GM12875 (cell line): Measurements from ENCODE around the gene HERC4.

Experiments
- H3K4me3 ChIP-seq: one replicate; pipeline ENCODE4 v1.5.1; 2011; ENCODE audit warnings: low read depth, low read length, control low read depth
- CTCF ChIP-seq: IDR thresholded peaks from 2 replicates; pipeline ENCODE4 v1.5.1; 2011; ENCODE audit warnings: low read depth, mild to moderate bottlenecking, control low read depth, inconsistent platforms, low read length, moderate library complexity, borderline replicate concordance; ENCODE audit not compliant: insufficient read depth

Gene HERC4

GRCh38 chr10:68074031-68074774 is 880 bp downstream of the HERC4 start:
- peak overlapping the region; percentile 85 for H3K4me3 ChIP-seq
- no peak for TF ChIP-seq CTCF

GRCh38 chr10:68073631-68074030 is 1.5 kb downstream of the HERC4 start:
- TF ChIP-seq CTCF: no peak

GRCh38 chr10:68067508-68067907 is 7.6 kb downstream of the HERC4 start:
- H3K4me3 ChIP-seq: no peak overlapping the region
- TF ChIP-seq CTCF: no peak

More at GRCh38 chr10:68073631-68074030, 1.5 kb downstream of the HERC4 start:
- H3K4me3 ChIP-seq: peak overlapping the region; percentile 85

GRCh38 chr10:68067029-68067428 is 8.1 kb downstream of the HERC4 start:
- no peak for TF ChIP-seq CTCF
- no peak overlapping the region for H3K4me3 ChIP-seq

GRCh38 chr10:68053553-68053952 is 21.5 kb downstream of the HERC4 start:
- no peak overlapping the region for H3K4me3 ChIP-seq
- TF ChIP-seq CTCF: no peak

- no peak overlapping the region for H3K4me3 ChIP-seq
- no peak for TF ChIP-seq CTCF
Measured at GRCh38 chr10:68052463-68052862, 22.6 kb downstream of the HERC4 start.

- TF ChIP-seq CTCF: no peak
- no peak overlapping the region for H3K4me3 ChIP-seq
Measured at GRCh38 chr10:68049289-68050078, 25.6 kb downstream of the HERC4 start.
